Measurements from ENCODE around the gene PSMC3IP. TPM values are rescaled to one million over a fixed set of nuclear protein-coding genes. Genes with fewer than 3 reads are reported as not detected.

PSMC3IP gene
- total and polyA plus RNA-seq, 11 donors = 0.71 to 4.1 (median 2.1) TPM

- DNase-seq (peak in 1 of 5 donors; percentile 35), ATAC-seq (no peak)
- TF ChIP-seq, protein P1, sequence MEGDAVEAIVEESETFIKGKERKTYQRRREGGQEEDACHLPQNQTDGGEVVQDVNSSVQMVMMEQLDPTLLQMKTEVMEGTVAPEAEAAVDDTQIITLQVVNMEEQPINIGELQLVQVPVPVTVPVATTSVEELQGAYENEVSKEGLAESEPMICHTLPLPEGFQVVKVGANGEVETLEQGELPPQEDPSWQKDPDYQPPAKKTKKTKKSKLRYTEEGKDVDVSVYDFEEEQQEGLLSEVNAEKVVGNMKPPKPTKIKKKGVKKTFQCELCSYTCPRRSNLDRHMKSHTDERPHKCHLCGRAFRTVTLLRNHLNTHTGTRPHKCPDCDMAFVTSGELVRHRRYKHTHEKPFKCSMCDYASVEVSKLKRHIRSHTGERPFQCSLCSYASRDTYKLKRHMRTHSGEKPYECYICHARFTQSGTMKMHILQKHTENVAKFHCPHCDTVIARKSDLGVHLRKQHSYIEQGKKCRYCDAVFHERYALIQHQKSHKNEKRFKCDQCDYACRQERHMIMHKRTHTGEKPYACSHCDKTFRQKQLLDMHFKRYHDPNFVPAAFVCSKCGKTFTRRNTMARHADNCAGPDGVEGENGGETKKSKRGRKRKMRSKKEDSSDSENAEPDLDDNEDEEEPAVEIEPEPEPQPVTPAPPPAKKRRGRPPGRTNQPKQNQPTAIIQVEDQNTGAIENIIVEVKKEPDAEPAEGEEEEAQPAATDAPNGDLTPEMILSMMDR (IDR thresholded peaks at IDR 0.05) = no peak
- no peak for TF ChIP-seq POLR2A (IDR thresholded peaks at IDR 0.05)
- Histone ChIP-seq H3K27me3 (no peaks in the 10 kb centered on the region), H3K9me3 (no peaks in the 10 kb centered on the region), H3K36me3 (peaks cover 0 to 69% (median 61%) of the 10 kb centered on the region in 9 donors), H3K4me1 (peaks cover 0 to 32% (median 14%) of the 10 kb centered on the region in 12 donors), H3K27ac (peak overlapping the region in 10 of 12 donors; percentile 85 to 99 (median 91)), H3K4me3 (peak overlapping the region; percentile 22 to 96 (median 65))
- WGBS, 4 donors = 3 to 10% (median 5%) methylated on average over 18 of the region's 18 CpGs
- intact Hi-C loops (cut with DNase I) = loop anchor here in 5 of 10 donors (1.0 to 10.0 kb wide), 5 partner anchors 32 to 360 kb away; partner anchors contain the start of genes RAMP2 (in 3 of the 5), PLEKHH3 (in 2 of the 5), RETREG3 (in 1 of the 5) and TUBG1 (in 1 of the 5)
These were observed 393 bp downstream of the PSMC3IP start for GRCh38 chr17:42577140-42577531.

DNA sequence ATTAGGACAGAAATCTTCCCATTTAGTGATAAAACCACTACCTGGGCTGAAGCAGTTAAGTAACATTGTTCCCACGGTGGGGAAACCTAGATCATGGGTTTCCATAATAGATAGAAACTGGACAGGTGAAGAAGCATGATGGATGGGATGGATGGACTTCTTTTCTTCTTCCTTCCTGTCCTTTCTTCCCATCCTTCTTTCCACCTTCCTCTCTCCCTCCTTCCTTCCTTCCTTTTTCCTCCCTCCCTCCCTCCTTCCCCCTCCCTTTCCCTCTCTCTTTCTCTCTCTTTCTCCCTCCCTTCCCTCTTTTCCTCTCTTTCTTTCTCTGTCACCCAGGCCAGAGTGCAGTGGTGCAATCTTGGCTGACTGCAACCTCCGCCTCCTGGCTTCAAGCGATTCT is 3.1 kb downstream of the PSMC3IP start:
- no peak for ATAC-seq
- peaks cover 0 to 69% (median 63%) of the 10 kb centered on the region in 9 donors for H3K36me3 ChIP-seq

DNA sequence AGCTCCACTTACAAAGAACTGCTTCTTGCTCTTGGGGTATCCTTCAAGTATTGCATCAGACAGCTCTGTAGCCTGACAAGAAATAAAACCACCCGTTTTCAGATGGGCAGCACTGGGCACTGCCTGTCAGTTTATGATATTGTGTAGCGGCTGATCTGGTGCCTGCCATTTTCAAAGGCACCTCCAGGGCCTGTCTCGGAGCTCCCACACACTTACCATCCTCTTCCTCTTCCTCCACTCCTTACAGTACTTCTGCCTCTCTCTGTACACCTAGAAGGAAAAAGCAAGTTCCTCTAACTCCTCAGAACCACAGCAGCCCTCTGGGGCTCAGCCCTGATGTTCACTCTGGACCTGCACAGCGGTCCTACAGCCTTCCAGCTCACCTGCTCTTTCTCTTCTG is 4.4 kb downstream of the PSMC3IP start:
- no peaks in the 10 kb centered on the region for H3K9me3 ChIP-seq
- intact Hi-C loops (cut with DNase I) = loop anchor here in 1 of 10 donors (10.0 kb wide), 1 partner anchor 192 kb away; the partner anchor contains the start of gene RAMP2
- H3K36me3 ChIP-seq = peaks cover 0 to 75% (median 72%) of the 10 kb centered on the region in 9 donors

More for the DNA sequence above, 3.1 kb downstream of the PSMC3IP start:
- H3K4me3 ChIP-seq = no peak overlapping the region
- intact Hi-C loops (cut with DNase I) = loop anchor here in 1 of 10 donors (10.0 kb wide), 1 partner anchor 190 kb away; the partner anchor contains the start of gene RAMP2
- TF ChIP-seq, protein P1 (IDR thresholded peaks at IDR 0.05) = no peak
- TF ChIP-seq POLR2A (IDR thresholded peaks at IDR 0.05) = no peak
- no peaks in the 10 kb centered on the region for H3K9me3 ChIP-seq
- peaks cover 0 to 42% (median 14%) of the 10 kb centered on the region in 12 donors for H3K4me1 ChIP-seq
- no peak for DNase-seq
- H3K27ac ChIP-seq = no peak overlapping the region
- 75 to 85% (median 81%) methylated on average over 3 of the region's 3 CpGs for WGBS, 4 donors
- no peaks in the 10 kb centered on the region for H3K27me3 ChIP-seq

More for the DNA sequence above, 4.4 kb downstream of the PSMC3IP start:
- H3K4me1 ChIP-seq = peaks cover 0 to 44% (median 12%) of the 10 kb centered on the region in 12 donors
- peak overlapping the region in 1 of 12 donors; percentile 10 for H3K27ac ChIP-seq
- WGBS, 4 donors = 70 to 90% (median 85%) methylated on average over 4 of the region's 4 CpGs
- no peak overlapping the region for H3K4me3 ChIP-seq
- no peak for TF ChIP-seq POLR2A (IDR thresholded peaks at IDR 0.05)
- TF ChIP-seq, protein P1 (IDR thresholded peaks at IDR 0.05) = no peak
- no peak for ATAC-seq
- peak in 1 of 5 donors; percentile 7 for DNase-seq
- no peaks in the 10 kb centered on the region for H3K27me3 ChIP-seq
